HG03064 (cell line): Measurements from ENCODE around the gene THEM5.

Source experiments
- ATAC-seq: cut with Tn5 transposase; IDR thresholded peaks from one replicate; pipeline ENCODE4 v1.9.1; 2021; ENCODE audit warnings: low read depth; ENCODE audit not compliant: unreplicated experiment

THEM5 gene

GRCh38 chr1:151841141-151841540 lies 12.4 kb downstream of the THEM5 start:
- ATAC-seq: no peak

- ATAC-seq: no peak
Measured at GRCh38 chr1:151840421-151840820, 13.1 kb downstream of the THEM5 start.

- ATAC-seq: no peak
Measured at GRCh38 chr1:151839457-151840403, 13.8 kb downstream of the THEM5 start, which contains the start of gene C2CD4D. C2CD4D (minus strand) TSS chr1:151839820; CDS start chr1:151838989, 831 bp downstream.

- ATAC-seq: no peak
Measured at GRCh38 chr1:151839082-151839412, 14.5 kb downstream of the THEM5 start.

GRCh38 chr1:151838222-151839081 lies 15.1 kb downstream of the THEM5 start:
- ATAC-seq: no peak

DNA sequence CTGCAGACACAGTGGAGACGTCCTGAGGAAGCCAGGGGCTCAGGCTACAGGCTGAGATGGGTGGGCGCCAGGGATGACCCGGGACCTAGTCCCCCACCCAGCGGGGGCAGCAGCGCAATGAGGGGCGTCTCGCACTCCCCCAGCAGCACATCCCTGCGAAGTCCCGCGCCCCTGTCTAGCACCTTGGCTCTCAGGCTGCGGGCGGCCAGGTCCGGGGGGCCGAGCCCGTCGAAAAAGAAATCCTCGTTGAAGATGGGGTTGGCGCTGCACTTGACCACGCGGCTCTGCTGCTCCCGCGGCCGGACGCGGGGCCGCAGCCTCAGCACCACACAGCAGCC lies 15.7 kb downstream of the THEM5 start:
- ATAC-seq: no peak

DNA sequence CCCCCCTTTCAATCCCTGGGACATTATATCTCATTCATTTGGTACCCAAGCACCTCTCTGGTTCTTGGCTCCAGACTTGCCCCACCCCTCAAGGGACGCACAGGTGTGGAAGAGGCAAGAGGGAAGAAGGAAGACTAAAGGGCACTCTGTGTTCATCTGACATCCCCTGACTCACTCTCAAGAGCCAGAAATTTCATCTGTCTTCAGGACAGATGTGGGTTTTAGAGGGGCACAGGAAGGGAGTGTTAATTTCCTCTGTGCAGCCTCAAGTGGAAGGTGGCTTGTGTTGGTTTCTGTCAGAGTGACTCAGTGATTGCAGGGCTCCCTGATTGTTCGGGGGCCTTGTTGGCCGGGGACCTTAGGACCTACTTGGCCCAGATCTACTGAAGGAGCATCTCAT lies 16.3 kb downstream of the THEM5 start:
- ATAC-seq: no peak

- ATAC-seq: no peak
Measured at GRCh38 chr1:151835596-151835995, 17.9 kb downstream of the THEM5 start.

DNA sequence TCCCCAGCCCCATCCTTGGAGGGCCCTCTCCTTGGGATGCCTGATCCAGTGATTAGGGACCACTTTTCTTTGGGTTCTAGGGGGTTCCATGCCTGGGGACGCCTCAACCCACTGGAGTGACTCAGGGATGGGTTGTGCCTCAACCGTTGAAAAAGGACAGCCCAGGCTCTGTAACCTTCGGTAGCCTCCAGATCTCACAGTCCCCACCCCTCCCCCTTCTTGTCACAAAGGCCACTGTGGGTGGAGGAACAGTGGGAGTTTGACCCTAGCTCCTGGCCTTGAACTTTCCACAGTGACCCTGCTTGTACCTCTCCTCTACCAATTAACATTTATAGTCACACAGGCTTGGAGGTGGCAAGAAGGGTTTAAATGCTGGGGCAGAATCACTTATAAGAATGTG lies 19.3 kb downstream of the THEM5 start:
- ATAC-seq: no peak

- no peak for ATAC-seq
Measured at GRCh38 chr1:151833172-151833900, 20.2 kb downstream of the THEM5 start.

DNA sequence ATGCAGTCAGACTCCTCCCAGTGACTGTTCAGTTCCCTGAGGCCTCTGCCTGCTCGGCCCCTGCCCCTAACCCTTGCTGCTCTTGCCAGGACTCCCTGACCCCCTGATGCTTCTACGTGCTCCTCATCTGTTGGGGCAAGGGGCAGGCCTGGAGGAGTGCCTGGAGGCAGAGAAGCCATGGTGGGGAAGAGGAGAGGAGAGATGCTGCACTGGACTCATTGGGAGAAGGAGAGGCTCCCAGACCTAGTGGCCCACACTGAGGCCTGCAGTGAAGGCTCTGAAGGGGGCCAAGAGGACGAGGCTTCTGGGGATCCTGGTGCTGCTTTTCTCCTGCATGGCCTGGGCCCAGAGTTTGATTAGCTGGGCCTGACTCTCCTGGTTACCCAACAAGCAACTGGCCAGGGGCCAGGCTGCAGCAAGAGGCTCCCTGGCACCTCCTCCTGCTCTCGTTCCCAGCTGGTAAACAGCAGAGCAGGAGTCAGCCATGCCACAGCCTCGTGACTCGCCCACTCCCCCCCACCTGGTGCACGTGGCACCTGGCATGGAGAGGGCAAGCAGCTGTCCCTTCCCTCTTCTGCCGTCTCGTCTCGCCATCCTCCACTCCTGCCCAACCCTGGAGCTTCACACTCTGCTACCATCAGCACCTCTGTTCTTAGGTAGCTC lies 21.1 kb downstream of the THEM5 start:
- no peak for ATAC-seq

- no peak for ATAC-seq
Measured at GRCh38 chr1:151831605-151832004, 21.9 kb downstream of the THEM5 start, which contains the start of gene RORC. RORC (minus strand) TSS chr1:151831802; CDS start chr1:151831764, 38 bp downstream.

GRCh38 chr1:151831256-151831591 lies 22.3 kb downstream of the THEM5 start:
- no peak for ATAC-seq

GRCh38 chr1:151830055-151830454 lies 23.5 kb downstream of the THEM5 start:
- no peak for ATAC-seq

GRCh38 chr1:151829352-151830046 lies 24.0 kb downstream of the THEM5 start:
- ATAC-seq: no peak

- no peak for ATAC-seq
Measured at GRCh38 chr1:151828921-151829320, 24.6 kb downstream of the THEM5 start.

DNA sequence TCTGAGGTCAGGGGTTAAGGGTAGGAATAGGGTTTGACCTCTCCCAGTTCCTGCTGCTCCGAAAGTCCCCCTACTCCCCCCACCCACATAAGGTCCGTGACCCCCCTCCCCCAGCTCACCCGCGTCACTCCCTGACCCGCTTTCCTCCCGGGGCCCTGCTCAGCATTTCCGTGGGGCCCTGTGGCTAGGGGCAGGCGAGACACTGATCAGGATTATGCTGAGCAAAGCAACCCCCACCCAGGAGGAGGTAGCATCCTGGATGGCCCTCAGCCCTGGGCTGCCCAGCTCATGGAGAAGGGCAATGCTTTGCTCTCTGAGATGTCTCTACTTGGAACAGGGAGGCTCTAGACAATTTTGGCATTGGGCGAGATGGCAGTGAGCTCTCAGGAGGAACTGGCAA lies 25.7 kb downstream of the THEM5 start:
- ATAC-seq: no peak

DNA sequence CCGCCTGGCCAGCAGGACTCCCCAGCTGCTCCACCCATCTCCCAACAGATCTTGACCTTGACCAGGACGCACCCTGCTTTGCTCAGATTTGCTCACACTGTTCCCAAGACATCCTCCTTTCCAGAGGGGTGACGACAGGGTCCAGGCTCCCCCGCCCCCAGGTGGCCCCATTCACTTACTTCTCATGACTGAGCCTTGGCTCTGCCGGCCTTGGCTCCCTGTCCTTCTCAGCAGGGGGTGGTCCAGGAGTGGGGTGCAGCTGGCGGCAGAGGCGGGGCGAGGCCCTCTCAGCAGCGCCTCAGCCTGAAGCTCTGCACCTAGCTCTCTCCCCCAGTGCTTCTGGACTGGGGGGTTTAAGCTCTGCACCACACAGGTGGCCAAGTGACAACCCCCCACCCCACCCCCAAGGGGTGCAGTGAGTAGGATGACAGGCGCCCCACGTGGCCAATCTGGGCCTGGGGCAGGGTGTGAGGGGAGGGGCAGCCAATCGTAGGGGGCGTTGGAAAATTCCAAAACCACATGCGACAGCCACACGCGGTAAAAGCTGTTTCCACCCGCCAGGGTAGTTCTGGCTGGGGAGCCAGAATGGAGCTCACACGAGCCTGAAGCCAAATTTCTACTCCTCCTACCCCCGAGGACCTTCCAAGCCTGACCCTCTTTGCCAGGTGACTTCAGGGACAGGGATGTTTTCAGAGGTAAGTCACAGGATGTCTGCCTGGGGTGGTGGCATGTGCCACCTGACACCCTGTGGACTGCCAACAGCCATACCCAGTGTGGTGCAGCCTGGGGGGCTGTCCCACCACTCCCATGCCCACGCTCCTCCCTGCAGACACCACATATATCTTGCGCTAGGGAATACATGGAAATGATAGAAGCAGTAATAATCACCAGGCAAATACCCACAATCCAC lies 27.5 kb downstream of the THEM5 start:
- ATAC-seq: no peak

GRCh38 chr1:151825204-151825603 lies 28.3 kb downstream of the THEM5 start:
- no peak for ATAC-seq
